Peyer's patch (tissue), 4 donors: ENCODE data around the gene RHBDD1. TPM values are rescaled to one million over a fixed set of nuclear protein-coding genes. Genes with fewer than 3 reads are reported as not detected.

Experiments
- DNase-seq, 3 donors: peaks; one replicate each; pipeline ENCODE4 v3.0.0-alpha.2; 2017 to 2019
- H3K27ac ChIP-seq, 4 donors: fragments of 200-600 bp; sonication (generic); one replicate each; pipeline ENCODE4 v1.5.1; 2016 to 2019
- H3K27me3 ChIP-seq, 2 donors: fragments of 200-600 bp; sonication (generic); one replicate each; pipeline ENCODE4 v1.5.1; 2019
- H3K36me3 ChIP-seq, 3 donors: fragments of 200-600 bp; sonication (generic); one replicate each; pipeline ENCODE4 v1.5.1; 2016 to 2019
- H3K4me1 ChIP-seq, 4 donors: fragments of 200-600 bp; sonication (generic); one replicate each; pipeline ENCODE4 v1.5.1; 2016 to 2019
- H3K4me3 ChIP-seq, 4 donors: fragments of 200-600 bp; sonication (generic); 1 replicate in 3 of 4; 2 replicates in 1 of 4; pipeline ENCODE4 v1.5.1; 2016 to 2019; ENCODE audit warnings: mild to moderate bottlenecking in 1 of 4
- H3K9me3 ChIP-seq, 4 donors: fragments of 200-600 bp; sonication (generic); one replicate each; pipeline ENCODE4 v1.5.1; 2016 to 2019; ENCODE audit warnings: mild to moderate bottlenecking in 1 of 4
- POLR2A ChIP-seq, 2 donors: fragments of 450-650 bp; IDR thresholded peaks; one replicate each; pipeline ENCODE4 v1.5.1; 2017; ENCODE audit warnings: antibody characterized with exemption in 2 of 2, mild to moderate bottlenecking in 2 of 2, moderate library complexity in 2 of 2
- total RNA-seq, 4 donors: library from RNA; depleted of rRNA; stranded (reverse); fragments of >200 nt; gene quantifications; one replicate each; pipeline ENCODE4 v1.1.0, GENCODE V29; 2016
- TF ChIP-seq, protein P1 (sequence below), 6 experiments: fragments of 450-650 bp in 4 of 6; fragments of 200-600 bp in 2 of 6; sonication (generic) in 1 of 6; IDR thresholded peaks; one replicate each; pipeline ENCODE4 v1.5.1; 2017 to 2019; ENCODE audit warnings: antibody characterized with exemption in 6 of 6, mild to moderate bottlenecking in 3 of 6, moderate library complexity in 1 of 6

The RHBDD1 gene
- total RNA-seq, 4 donors from 2014 or later = 12.6 to 68.5 (median 30.6) TPM

DNA sequence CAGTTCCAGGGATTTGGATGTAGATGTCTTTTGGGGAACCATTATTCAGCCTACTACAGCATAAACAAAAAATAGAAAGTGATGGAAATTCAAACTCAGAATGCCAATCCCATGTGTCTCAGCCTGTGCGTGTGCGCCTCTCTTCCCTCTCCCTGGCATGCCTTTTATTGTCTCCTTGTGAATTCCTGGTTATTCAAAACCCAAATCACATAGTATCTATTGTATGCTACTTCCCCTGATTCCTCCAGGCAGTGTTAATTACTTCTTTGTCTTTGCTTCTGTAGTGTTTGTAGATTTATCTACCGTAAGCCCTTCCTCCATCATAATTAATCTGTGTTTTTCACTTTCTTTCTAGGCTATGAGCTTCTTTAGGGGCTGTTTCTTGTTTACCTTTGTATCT is 38.9 kb downstream of the RHBDD1 start:
- H3K4me1 ChIP-seq = no peaks in the 10 kb centered on the region
- no peak for TF ChIP-seq POLR2A (IDR thresholded peaks at IDR 0.05)
- TF ChIP-seq, protein P1, sequence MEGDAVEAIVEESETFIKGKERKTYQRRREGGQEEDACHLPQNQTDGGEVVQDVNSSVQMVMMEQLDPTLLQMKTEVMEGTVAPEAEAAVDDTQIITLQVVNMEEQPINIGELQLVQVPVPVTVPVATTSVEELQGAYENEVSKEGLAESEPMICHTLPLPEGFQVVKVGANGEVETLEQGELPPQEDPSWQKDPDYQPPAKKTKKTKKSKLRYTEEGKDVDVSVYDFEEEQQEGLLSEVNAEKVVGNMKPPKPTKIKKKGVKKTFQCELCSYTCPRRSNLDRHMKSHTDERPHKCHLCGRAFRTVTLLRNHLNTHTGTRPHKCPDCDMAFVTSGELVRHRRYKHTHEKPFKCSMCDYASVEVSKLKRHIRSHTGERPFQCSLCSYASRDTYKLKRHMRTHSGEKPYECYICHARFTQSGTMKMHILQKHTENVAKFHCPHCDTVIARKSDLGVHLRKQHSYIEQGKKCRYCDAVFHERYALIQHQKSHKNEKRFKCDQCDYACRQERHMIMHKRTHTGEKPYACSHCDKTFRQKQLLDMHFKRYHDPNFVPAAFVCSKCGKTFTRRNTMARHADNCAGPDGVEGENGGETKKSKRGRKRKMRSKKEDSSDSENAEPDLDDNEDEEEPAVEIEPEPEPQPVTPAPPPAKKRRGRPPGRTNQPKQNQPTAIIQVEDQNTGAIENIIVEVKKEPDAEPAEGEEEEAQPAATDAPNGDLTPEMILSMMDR (IDR thresholded peaks at IDR 0.05) = no peak

DNA sequence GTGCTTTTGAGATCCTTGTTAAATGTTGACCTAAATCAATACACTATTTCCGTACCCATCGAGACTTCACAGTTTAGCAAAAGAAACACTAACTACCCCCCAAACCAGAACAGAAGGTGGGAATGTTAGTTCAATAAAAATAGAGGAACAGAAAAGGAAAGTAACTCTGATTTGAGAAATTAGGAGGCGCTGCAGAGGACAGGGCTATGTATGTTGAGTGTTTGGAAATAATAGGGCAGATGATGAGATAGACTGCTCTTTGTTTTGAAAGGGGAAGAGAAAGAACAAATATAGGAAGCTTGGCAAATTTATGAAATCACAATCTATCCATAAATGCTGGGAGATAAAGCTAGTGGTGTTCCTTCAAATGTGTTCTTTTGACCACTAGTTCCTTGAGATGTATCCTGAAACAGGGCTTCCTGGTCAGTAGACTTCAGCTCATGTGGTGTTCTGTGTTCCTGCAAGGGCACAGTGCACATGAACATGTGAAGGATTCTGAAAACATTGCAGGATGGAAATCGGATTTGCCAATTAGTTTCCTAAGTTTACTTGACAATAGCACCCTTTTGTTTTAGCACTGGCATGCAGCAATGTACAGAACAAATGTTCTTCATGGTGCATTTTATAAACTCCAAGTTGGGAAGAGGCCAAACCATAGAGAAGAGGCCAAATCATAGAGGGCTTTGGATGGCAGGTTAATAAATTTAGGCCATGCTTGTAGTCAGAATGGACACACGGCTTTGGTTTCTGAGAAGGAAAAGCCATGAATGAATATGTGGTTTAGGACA is 39.8 kb downstream of the RHBDD1 start:
- Histone ChIP-seq H3K9me3 (no peaks in the 10 kb centered on the region), H3K27me3 (no peaks in the 10 kb centered on the region), H3K36me3 (no peaks in the 10 kb centered on the region), H3K27ac (no peak overlapping the region), H3K4me3 (no peak overlapping the region), H3K4me1 (no peaks in the 10 kb centered on the region)
- TF ChIP-seq POLR2A (IDR thresholded peaks at IDR 0.05) = no peak
- TF ChIP-seq, protein P1 (IDR thresholded peaks at IDR 0.05) = no peak
- DNase-seq = no peak

More for the DNA sequence above, 38.9 kb downstream of the RHBDD1 start:
- Histone ChIP-seq H3K36me3 (no peaks in the 10 kb centered on the region), H3K27me3 (no peaks in the 10 kb centered on the region), H3K4me3 (no peak overlapping the region), H3K27ac (no peak overlapping the region), H3K9me3 (no peaks in the 10 kb centered on the region)
- no peak for DNase-seq

DNA sequence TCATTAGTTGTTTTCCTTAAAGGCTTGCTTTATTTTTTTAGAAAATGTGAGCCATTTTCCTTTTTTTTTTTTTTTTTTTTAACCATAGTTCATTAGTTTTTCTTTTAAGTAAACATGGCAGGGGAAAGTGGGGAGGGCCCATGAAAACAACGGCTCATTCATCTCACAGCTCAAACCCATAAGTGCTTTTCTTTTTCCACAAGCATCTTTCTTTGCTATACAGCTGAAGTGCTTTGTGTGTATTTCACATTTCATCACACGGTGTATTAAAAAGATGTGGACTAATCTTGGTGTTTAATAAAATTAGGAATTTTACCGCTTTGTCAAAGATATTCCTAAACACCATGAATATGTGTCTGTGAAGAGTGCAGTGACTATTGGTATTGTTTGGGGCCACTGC is 41.6 kb downstream of the RHBDD1 start:
- no peak overlapping the region for H3K27ac ChIP-seq
- no peaks in the 10 kb centered on the region for H3K4me1 ChIP-seq
- no peak for DNase-seq
- no peaks in the 10 kb centered on the region for H3K36me3 ChIP-seq
- no peak for TF ChIP-seq POLR2A (IDR thresholded peaks at IDR 0.05)
- TF ChIP-seq, protein P1 (IDR thresholded peaks at IDR 0.05) = no peak
- no peak overlapping the region for H3K4me3 ChIP-seq
- H3K27me3 ChIP-seq = no peaks in the 10 kb centered on the region
- H3K9me3 ChIP-seq = no peaks in the 10 kb centered on the region

DNA sequence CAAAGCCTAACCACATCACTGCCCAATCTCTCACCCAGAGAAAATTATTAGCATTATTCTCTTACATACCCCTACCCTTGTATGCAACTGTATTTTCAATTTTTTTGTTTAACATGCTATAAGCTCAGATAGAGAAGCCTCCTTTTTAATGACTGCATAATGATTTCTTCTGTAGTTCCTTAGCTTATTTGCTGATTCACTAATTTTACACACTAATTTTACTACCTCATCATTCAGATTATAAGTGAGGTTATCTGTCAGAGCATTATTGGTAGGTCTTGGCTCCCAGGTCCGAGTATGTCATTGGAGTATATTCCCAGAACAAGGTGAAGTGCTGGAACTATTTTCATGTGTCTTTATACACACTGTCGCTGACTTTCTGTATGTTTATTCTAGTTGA is 45.4 kb downstream of the RHBDD1 start:
- Histone ChIP-seq H3K27me3 (no peaks in the 10 kb centered on the region), H3K27ac (no peak overlapping the region), H3K4me1 (peaks cover 0 to 10% (median 0%) of the 10 kb centered on the region in 4 donors), H3K36me3 (no peaks in the 10 kb centered on the region), H3K9me3 (no peaks in the 10 kb centered on the region), H3K4me3 (no peak overlapping the region)
- TF ChIP-seq, protein P1 (IDR thresholded peaks at IDR 0.05) = no peak
- no peak for TF ChIP-seq POLR2A (IDR thresholded peaks at IDR 0.05)
- no peak for DNase-seq

DNA sequence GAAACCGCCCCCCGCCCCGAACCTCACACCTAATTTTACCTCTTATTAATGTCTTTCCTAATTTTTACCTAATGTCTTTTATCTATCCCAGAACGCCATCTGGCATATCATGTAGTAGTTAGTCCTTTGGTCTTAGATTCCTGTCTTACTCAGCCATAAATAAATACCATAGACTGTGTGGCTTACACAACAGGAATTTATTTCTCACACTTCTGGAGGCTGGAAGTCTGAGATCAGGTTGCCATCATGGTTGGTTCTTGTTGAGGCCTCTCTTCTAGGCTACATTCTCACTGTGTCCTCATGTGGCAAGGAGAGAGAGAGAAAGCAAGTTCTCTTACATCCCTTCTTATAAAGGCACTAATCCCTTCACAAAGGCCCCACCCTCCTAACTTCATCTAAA is 46.8 kb downstream of the RHBDD1 start:
- DNase-seq = no peak
- peaks cover 0 to 10% (median 0%) of the 10 kb centered on the region in 4 donors for H3K4me1 ChIP-seq
- no peak overlapping the region for H3K4me3 ChIP-seq
- no peaks in the 10 kb centered on the region for H3K27me3 ChIP-seq
- H3K27ac ChIP-seq = no peak overlapping the region
- no peaks in the 10 kb centered on the region for H3K36me3 ChIP-seq
- no peaks in the 10 kb centered on the region for H3K9me3 ChIP-seq
- no peak for TF ChIP-seq POLR2A (IDR thresholded peaks at IDR 0.05)
- TF ChIP-seq, protein P1 (IDR thresholded peaks at IDR 0.05) = no peak
